ENCODE measurements around the gene MEIKIN. TPM values are rescaled to one million over a fixed set of nuclear protein-coding genes. Genes with fewer than 3 reads are reported as not detected.

Gene MEIKIN
- total and polyA plus RNA-seq, 2 of the 13 experiments (the other 11 are each of a cell fraction or from before 2014, with no cell fraction given), result not detected

- no peak for TF ChIP-seq ZNF496 (CRISPR knock-in tag; IDR thresholded peaks at IDR 0.05; ENCODE audit: insufficient replicate concordance)
- TF ChIP-seq SNRNP70 (IDR thresholded peaks at IDR 0.05; ENCODE audit: low read depth, low read length), result no peak
- TF ChIP-seq ISX (CRISPR knock-in tag; conservative IDR thresholded peaks at IDR 0.05), result no peak
- TF ChIP-seq ZNF629 (CRISPR knock-in tag; conservative IDR thresholded peaks at IDR 0.05), result no peak
- TF ChIP-seq LRRFIP1 (CRISPR knock-in tag; conservative IDR thresholded peaks at IDR 0.05), result no peak
- no peak for TF ChIP-seq THAP11 (CRISPR knock-in tag; IDR thresholded peaks at IDR 0.05)
- TF ChIP-seq ZNF430 (CRISPR knock-in tag; IDR thresholded peaks at IDR 0.05), result no peak
- TF ChIP-seq ZMYM3 (CRISPR knock-in tag; IDR thresholded peaks at IDR 0.05), result no peak
- TF ChIP-seq, protein P1, sequence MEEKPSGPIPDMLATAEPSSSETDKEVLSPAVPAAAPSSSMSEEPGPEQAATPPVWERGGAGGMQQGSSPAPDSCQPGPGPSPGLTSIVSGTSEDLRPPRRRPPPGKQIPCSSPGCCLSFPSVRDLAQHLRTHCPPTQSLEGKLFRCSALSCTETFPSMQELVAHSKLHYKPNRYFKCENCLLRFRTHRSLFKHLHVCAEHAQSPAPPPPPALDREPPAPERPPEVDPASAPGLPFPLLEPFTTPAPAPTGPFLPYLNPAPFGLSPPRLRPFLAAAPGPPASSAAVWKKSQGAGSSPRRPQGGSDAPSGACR (CRISPR knock-in tag; IDR thresholded peaks at IDR 0.05), result no peak
- no peak for TF ChIP-seq ZNF850 (CRISPR knock-in tag; conservative IDR thresholded peaks at IDR 0.05)
- TF ChIP-seq ZFP37 (CRISPR knock-in tag; IDR thresholded peaks at IDR 0.05; ENCODE audit: borderline replicate concordance), result no peak
- no peak for TF ChIP-seq ETV5 (CRISPR knock-in tag; IDR thresholded peaks at IDR 0.05; ENCODE audit: borderline replicate concordance)
- TF ChIP-seq ZNF292 (CRISPR knock-in tag; IDR thresholded peaks at IDR 0.05; ENCODE audit: borderline replicate concordance, low read depth), result no peak
Observed at GRCh38 chr5:131783357-131783756, 162.1 kb downstream of the MEIKIN start (continued).
